Measurements from ENCODE around the gene DNM1.

DNM1 gene

DNA sequence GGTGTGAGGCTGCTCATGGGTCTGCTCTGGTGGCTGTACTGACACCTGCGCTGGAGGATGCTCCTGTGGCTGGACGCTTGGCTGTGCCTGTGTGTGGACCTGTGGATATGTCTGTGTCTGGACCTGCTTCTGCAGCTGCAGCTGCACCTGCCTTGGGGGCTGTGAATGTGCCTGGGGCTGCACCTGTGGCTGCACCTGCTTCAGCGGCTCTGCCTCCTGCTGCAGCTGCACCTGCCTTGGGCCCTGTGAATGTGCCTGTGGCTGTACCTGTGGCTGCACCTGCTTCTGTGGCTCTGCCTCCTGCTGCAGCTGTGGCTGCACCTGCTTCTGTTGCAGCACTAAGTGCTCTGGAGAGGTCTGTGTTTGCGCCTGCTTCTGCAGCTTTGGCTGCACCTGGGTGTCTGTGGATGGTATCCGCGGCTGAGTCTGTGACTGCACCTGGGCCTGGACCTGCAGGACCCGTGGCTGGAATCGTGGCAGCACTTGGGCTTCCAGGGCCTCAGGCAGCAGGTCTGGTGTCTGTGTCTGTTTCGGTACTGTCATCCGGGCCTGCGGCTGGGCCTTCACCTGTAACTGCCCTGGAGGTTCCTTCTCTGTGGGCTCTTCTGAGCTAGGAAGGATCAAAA, 24.3 kb upstream of the DNM1 start:
- DNase-seq: no peak

DNA sequence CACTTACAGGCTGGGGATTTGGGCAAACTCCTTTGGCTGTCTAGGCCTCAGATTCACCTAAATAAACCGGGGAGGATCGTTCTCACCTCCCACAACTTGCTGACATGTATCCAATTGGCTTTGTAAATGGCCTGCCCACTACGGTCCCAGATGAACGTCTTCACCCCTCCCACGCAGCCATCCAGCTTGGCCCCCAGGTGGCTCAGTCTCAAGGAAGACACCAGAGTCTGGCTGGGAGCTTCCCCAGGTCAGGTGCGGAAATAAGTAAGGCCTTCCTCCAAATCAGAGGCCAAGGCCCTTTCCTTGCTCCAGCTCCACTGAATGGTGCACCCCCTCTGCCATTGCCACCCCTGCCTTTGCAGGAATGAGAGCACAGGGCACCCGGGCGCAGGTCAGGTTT, 23.2 kb upstream of the DNM1 start:
- DNase-seq: no peak

GRCh38 chr9:128180447-128180846, 22.7 kb upstream of the DNM1 start:
- DNase-seq: no peak

DNA sequence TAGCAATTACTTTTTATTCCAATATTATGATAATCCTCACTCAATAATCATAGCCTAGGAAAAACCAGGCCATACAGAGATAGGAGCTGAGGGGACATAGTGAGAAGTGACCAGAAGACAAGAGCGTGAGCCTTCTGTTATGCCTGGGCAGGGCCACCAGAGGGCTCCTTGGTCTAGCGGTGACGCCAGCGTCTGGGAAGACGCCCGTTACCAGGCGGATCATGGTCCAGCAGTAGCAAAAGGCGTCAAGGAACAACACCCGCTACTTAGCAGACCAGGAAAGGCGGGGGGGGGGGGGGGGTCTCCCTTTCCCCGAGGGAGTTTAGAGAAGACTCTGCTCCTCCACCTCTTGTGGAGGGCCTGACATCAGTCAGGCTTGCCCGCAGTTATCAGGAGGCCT, 21.7 kb upstream of the DNM1 start:
- peak; percentile 34 for DNase-seq

DNA sequence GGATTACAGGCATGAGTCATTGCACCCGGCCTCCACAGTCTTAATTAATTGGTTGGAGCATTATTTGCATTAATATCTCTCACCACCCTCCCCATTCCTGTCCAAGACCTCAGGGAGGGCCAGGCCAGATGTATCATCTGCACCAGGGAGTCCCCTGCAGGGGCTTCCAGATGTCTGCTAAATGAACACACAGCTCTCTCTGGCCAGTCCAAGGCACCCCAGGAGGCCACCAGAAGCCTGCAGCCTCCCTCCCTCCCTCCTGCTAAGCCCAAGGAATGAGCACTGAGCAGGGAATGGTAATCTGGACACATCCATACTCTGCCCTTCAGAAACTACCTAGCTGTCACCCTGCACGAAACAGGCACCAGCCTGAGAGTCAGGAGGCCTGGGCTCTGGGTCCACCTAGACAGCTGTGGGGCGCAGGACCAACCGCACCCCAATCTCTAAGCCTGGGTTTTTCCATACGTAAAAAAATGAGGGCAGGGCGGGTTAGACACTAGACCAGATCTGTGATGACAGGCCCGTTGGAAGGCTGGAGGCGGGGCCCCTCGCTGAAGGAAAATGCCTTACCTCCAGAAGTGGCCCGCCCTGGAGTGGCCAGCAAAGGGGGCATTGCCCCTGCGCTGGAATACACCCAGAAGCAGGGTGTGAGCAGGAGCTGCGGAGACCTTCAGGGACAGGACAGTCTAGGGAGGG, 20.1 kb upstream of the DNM1 start:
- DNase-seq: no peak

DNA sequence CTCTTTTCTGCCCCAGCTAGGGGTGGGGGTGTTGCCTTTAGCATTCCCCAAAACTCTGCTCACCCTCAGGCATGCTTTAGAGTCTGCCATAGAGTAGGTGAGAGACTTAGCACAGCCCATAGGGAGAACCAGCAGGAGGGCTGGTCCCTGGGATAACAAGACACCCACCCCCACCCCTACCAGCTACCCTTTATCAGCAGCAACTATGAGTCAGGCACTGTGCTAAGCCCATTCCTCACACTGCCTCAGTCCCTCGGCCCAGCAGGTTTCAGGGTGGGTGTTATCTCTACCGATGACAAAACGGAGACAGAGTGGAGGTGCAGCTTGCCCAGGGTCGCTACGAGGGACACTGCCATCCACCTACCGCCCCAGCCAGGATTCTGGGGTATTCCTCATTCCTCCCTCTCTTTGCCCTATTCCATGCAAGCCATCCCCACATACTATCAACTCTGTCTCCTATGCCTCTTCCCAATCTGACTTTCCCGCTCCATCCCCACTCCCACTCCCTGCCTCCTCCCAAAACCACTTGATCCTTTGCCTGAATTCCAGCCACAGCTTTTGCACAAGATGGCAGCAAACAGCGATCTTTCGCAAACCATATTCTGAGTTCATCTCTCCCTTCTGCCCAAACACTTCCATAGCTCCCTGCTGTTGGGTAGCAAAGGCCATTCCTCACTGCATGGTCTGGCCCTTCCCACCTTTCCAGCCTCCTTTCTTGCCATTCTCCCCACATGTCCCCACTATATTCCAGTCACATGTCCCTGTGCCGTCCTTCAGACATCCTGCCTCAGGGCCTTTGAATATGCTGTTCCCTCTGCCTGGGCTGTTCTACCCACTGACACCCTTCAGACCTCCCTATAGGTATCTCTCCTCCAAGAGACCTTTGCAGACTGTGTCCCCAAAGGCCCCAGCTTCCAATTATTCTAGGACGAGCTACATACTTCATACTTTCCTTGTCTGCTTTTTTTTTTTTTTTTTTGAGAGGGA, 16.9 kb upstream of the DNM1 start:
- DNase-seq: no peak

GRCh38 chr9:128187361-128187760, 15.8 kb upstream of the DNM1 start:
- no peak for DNase-seq

DNA sequence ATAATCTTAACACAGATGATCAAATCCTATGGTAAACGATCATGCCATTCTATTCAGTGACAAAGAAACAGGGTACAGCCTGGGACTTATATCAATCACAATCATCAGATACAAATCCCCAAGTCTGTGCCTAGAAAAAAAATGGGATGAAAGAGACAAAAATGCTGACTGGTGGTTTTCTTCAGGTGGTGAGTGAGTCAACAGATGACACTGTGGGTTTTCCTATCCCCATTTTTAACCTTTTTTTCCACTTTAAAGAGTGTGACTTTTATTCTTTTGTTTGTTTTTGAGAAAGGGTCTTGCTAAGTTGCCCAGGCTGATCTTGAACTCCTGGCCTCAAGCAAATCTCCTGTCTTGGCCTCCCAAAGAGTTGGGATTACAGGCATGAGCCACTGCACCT, 15.0 kb upstream of the DNM1 start:
- no peak for DNase-seq

DNA sequence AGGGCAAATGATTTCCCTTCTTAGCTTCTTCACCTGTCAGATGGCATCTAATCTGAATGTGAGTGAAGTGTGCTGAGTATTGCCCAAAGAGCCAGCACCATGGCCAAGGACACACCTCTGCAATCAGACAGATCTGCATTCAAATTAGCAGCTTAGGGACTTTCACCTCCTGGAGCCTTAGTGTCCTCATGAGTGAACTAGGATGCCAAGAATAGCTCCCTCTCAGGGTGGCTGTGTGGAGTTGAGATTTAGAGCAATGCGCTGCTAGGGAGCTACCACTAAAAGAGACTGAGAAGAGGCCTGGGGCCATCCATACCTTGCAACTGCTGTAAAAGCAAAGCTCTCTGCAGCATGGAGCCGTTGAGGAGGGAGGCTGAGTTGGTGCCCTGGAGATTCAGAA, 13.2 kb upstream of the DNM1 start:
- DNase-seq: no peak

GRCh38 chr9:128190516-128191405, 12.4 kb upstream of the DNM1 start:
- no peak for DNase-seq

DNA sequence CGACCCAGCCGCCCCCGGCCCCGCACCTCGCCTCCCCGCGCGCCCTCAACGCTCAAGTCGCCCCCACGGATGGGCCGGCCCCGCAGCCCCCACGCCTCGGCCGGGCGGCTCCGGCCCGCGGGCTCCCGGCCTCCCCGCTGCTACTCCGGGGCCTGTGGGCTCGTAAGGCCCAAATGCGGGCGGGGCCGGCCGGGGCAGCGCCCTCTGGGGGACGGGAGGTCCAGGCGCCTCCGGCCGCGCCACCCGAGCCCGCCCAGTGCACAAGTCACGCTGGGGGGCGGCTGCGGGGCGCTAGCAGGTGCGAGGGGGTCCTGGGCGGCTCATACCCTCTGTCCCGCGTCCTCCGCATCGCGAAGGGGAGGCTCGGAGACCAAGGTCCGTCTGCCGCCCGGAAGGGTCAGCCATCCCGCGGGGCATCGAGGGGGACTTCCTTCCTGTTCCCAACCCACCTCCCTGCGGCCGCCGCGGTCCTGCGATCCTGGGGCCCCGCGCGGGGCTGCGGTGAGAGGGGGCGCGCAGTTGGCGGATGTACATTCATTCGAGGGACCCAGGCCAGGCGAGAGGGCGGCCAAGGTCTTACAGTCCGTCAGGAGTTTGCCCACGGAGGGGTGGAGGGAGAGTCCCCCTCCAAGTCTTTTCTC, 11.7 kb upstream of the DNM1 start, which contains the start of gene CIZ1:
CIZ1 (minus strand) TSS at position 167 of the 641 bp plus-strand sequence. CDS start 715 bp downstream, outside the sequence.
- peak; percentile 77 for DNase-seq

DNA sequence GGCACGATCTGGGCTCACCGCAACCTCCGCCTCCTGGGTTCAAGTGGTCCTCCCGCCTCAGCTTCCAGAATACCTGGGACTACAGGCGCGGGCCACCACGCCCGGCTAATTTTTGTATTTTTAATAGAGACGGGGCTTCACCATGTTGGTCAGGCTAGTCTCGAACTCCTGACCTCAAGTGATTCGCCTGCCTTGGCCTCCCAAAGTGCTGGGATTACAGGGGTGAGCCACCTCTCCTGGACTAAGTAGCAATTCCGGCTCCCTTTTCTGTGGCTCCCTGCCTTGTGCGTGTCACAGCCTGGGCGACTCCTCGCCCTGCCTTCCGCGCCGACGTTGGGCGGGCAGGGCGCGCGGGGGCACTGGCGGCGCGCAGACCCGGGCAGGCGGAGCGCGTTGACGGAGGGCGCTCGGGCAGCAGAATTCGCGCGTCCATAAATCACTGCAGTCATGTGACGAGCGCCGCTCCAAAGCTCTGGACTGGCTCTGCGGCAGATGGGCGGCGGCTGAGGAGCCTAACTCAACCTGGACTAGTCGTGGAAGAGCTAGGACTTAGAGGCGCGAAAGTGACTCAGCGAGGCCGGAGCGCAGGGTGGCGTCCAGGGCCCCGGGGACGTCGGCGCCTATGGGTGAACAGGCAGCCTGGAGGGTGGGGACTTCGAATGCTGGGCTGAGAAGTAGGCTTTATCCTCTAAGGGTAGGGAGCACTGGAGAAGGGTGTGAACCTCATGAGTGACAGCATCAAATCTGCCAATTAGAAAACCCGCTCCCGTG, 10.4 kb upstream of the DNM1 start:
- peak; percentile 91 for DNase-seq

- DNase-seq: no peak
These were observed 9.6 kb upstream of the DNM1 start for GRCh38 chr9:128193469-128194096.

- peak; percentile 52 for DNase-seq
These were observed 1.5 kb upstream of the DNM1 start for GRCh38 chr9:128201441-128202369.

DNA sequence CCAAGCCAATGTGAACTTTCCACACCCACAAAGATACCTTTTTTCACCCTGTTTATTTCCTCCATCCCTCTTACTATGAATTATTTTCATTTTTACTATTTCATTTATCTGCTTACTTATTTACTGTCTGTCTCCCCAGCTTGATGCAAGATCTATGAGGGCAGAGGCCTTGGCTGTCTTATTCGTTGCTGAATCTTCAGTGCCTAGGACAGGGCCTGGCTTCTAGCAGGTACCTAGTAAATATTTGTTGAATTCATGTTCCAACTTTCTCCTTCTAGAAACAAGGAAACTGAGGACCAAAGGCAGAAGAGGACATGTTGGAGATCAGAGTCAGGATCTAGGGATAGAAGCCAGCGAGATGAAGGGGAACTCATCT, 543 bp upstream of the DNM1 start:
- no peak for DNase-seq

GRCh38 chr9:128203707-128204551, 750 bp downstream of the DNM1 start:
- peak; percentile 56 for DNase-seq

GRCh38 chr9:128204858-128205257, 1.7 kb downstream of the DNM1 start:
- no peak for DNase-seq

- DNase-seq: no peak
These were observed 2.2 kb downstream of the DNM1 start for GRCh38 chr9:128205296-128205944.

Data from fibroblast of skin of abdomen (primary cell).